Body of pancreas (tissue), 2 donors: ENCODE measurements around the gene LORICRIN. TPM values are rescaled to one million over a fixed set of nuclear protein-coding genes. Genes with fewer than 3 reads are reported as not detected.

Source experiments
- total RNA-seq, 2 donors: library from RNA; depleted of rRNA; stranded (reverse); fragments of >200 nt; gene quantifications; one replicate each; pipeline ENCODE4 v1.1.0, GENCODE V29; 2016

LORICRIN gene
- total RNA-seq, 2 donors from 2014 or later, result not detected

Other genes with a start within 250 kb of the LORICRIN start
- not detected for gene SPRR1B, start 228.5 kb upstream of the LORICRIN start, total RNA-seq
- not detected for gene SPRR2D, start 218.6 kb upstream of the LORICRIN start, total RNA-seq
- not detected for gene SPRR2A, start 202.2 kb upstream of the LORICRIN start, total RNA-seq
- gene SPRR2B, start 188.1 kb upstream of the LORICRIN start, total RNA-seq, result not detected
- gene SPRR2E, start 165.2 kb upstream of the LORICRIN start, total RNA-seq, result not detected
- gene SPRR2F, start 146.2 kb upstream of the LORICRIN start, total RNA-seq, result 1 to 10 TPM in 1 of 2 donors, not detected in 1; 1.3 TPM
- not detected for gene SPRR2G, start 108.8 kb upstream of the LORICRIN start, total RNA-seq
- gene LELP1, start 56.3 kb upstream of the LORICRIN start, total RNA-seq, result not detected
- not detected for gene PRR9, start 42.1 kb upstream of the LORICRIN start, total RNA-seq
- not detected for gene PGLYRP3, start 53.3 kb downstream of the LORICRIN start, total RNA-seq
- not detected for gene PGLYRP4, start 89.2 kb downstream of the LORICRIN start, total RNA-seq
- 10 to 100 TPM; 19.5 to 43.2 TPM for gene S100A9, start 98.2 kb downstream of the LORICRIN start, total RNA-seq
- not detected for gene S100A12, start 115.9 kb downstream of the LORICRIN start, total RNA-seq
- gene S100A8, start 131.4 kb downstream of the LORICRIN start, total RNA-seq, result 1 to 10 TPM in 1 of 2 donors, not detected in 1; 1.8 TPM
- not detected for gene S100A7A, start 156.8 kb downstream of the LORICRIN start, total RNA-seq
- not detected for gene S100A7, start 201.0 kb downstream of the LORICRIN start, total RNA-seq